B cell (primary cell): ENCODE results near the gene DNAI1. TPM values are rescaled to one million over a fixed set of nuclear protein-coding genes. Genes with fewer than 3 reads are reported as not detected.

Experiments used
- ATAC-seq: fragments of 200-7000 bp; cut with Tn5 transposase; one replicate; pipeline ENCODE4 v1.10.0; 2021; ENCODE audit warnings: low read depth, mild to moderate bottlenecking, moderate number of reproducible peaks, moderate library complexity
- CTCF ChIA-PET: fragments of 350-600 bp; sonication (Branson Sonifier 250); formaldehyde crosslinking; loops from one replicate; lab custom pipeline; 2021; ENCODE audit warnings: antibody characterized with exemption, inconsistent platforms; lab: Charles Lee
- POLR2A ChIA-PET: fragments of 350-600 bp; sonication (Branson Sonifier 250); formaldehyde crosslinking; loops from one replicate; lab custom pipeline; 2021; ENCODE audit warnings: antibody characterized with exemption; lab: Charles Lee
- DNase-seq: peaks from one replicate; pipeline ENCODE4 v3.0.0; 2013
- H2AFZ ChIP-seq: 2 replicates; pipeline ENCODE4 v1.6.1; 2012; ENCODE audit warnings: mild to moderate bottlenecking, low read depth, low read length; ENCODE audit not compliant: insufficient read depth, poor library complexity, severe bottlenecking
- H3K27ac ChIP-seq, 2 donors: 1 replicate in 1 of 2; 2 replicates in 1 of 2; pipeline ENCODE4 v1.5.1; 2012 to 2013; ENCODE audit warnings: low read length in 2 of 2, mild to moderate bottlenecking in 2 of 2, moderate library complexity in 1 of 2
- H3K27me3 ChIP-seq, 4 experiments: fragments of 200-600 bp in 1 of 4; sonication (generic) in 1 of 4; replicated peaks in 1 of 4; 1 replicate in 2 of 4; 2 replicates in 2 of 4; pipeline versions ENCODE4 v1.6.1 to v1.7.0; 2013 to 2016; ENCODE audit warnings: low read length in 3 of 4, mild to moderate bottlenecking in 2 of 4, mixed read lengths in 1 of 4, moderate library complexity in 1 of 4; ENCODE audit not compliant: insufficient read depth in 4 of 4, control insufficient read depth in 3 of 4; ENCODE audit errors: control extremely low read depth in 1 of 4
- H3K36me3 ChIP-seq, 2 experiments: replicated peaks in 1 of 2; 1 replicate in 1 of 2; 2 replicates in 1 of 2; pipeline versions ENCODE4 v1.6.1 to v1.7.1; 2013; ENCODE audit warnings: low read length in 1 of 2; ENCODE audit not compliant: insufficient read depth in 2 of 2, control insufficient read depth in 1 of 2; ENCODE audit errors: control extremely low read depth in 1 of 2, extremely low read depth in 1 of 2
- H3K4me1 ChIP-seq, 2 donors: fragments of 200-600 bp in 1 of 2; sonication (generic) in 1 of 2; 1 replicate in 1 of 2; 2 replicates in 1 of 2; pipeline versions ENCODE4 v1.5.1 to v1.6.1; 2013 to 2017; ENCODE audit warnings: low read length in 2 of 2; ENCODE audit not compliant: control insufficient read depth in 2 of 2, insufficient read depth in 2 of 2
- H3K4me2 ChIP-seq: replicated peaks from 2 replicates; pipeline ENCODE3; 2012; ENCODE audit warnings: mild to moderate bottlenecking, low read depth, low read length; ENCODE audit not compliant: poor library complexity, severe bottlenecking
- H3K4me3 ChIP-seq, 5 experiments: fragments of 200-600 bp in 1 of 5; sonication (generic) in 1 of 5; 1 replicate in 3 of 5; 2 replicates in 2 of 5; pipeline versions ENCODE4 v1.5.1 to v1.7.0; 2011 to 2016; ENCODE audit warnings: low read length in 4 of 5, mild to moderate bottlenecking in 4 of 5, low read depth in 2 of 5, control low read depth in 1 of 5, moderate library complexity in 1 of 5; ENCODE audit not compliant: insufficient read depth in 1 of 5; ENCODE audit errors: control extremely low read depth in 1 of 5, extremely low read depth in 1 of 5
- H3K79me2 ChIP-seq: fragments of 200-600 bp; sonication (generic); one replicate; pipeline ENCODE4 v1.6.0; 2016; ENCODE audit warnings: low read length; ENCODE audit not compliant: control insufficient read depth, insufficient read depth
- H3K9ac ChIP-seq: fragments of 200-600 bp; sonication (generic); 2 replicates; pipeline ENCODE4 v1.6.1; 2017; ENCODE audit warnings: mild to moderate bottlenecking, low read length, moderate library complexity
- H3K9me3 ChIP-seq, 3 donors: one replicate each; pipeline versions ENCODE4 v1.6.1 to v1.7.1; 2013; ENCODE audit warnings: low read length in 2 of 3; ENCODE audit not compliant: control insufficient read depth in 2 of 3, insufficient read depth in 1 of 3; ENCODE audit errors: control extremely low read depth in 1 of 3
- H4K20me1 ChIP-seq: 2 replicates; pipeline ENCODE4 v1.6.0; 2012; ENCODE audit warnings: mild to moderate bottlenecking, low read length; ENCODE audit not compliant: insufficient read depth, control insufficient read depth, poor library complexity, severe bottlenecking
- H3K27ac Mint-ChIP-seq: one replicate; pipeline ENCODE4 v1.8.0; 2021; ENCODE audit warnings: mixed read lengths
- H3K27me3 Mint-ChIP-seq: one replicate; pipeline ENCODE4 v1.8.0; 2021; ENCODE audit warnings: mixed read lengths
- H3K4me1 Mint-ChIP-seq: one replicate; pipeline ENCODE4 v1.8.0; 2021; ENCODE audit warnings: mixed read lengths
- H3K4me3 Mint-ChIP-seq: one replicate; pipeline ENCODE4 v1.8.0; 2021; ENCODE audit warnings: mixed read lengths
- H3K9me3 Mint-ChIP-seq: one replicate; pipeline ENCODE4 v1.8.0; 2022; ENCODE audit warnings: mixed read lengths; ENCODE audit not compliant: insufficient read depth
- CTCF ChIP-seq: fragments of 200-600 bp; IDR thresholded peaks from one replicate; pipeline ENCODE4 v1.8.0; 2022; ENCODE audit warnings: antibody characterized with exemption, mild to moderate bottlenecking
- EZH2 ChIP-seq: IDR thresholded peaks from 2 replicates; pipeline ENCODE4 v1.6.1; 2012; ENCODE audit warnings: borderline replicate concordance, low read depth, mild to moderate bottlenecking, moderate library complexity, low read length; ENCODE audit not compliant: insufficient read depth, poor library complexity, severe bottlenecking
- WGBS: methylation state at CpG from one replicate; pipeline ENCODE4 v1.1.5; 2013; ENCODE audit warnings: missing lambda C conversion rate; ENCODE audit not compliant: insufficient coverage; 5-methylcytosine and 5-hydroxymethylcytosine counted together
- intact Hi-C: fragments of 100-400 bp; cut with micrococcal nuclease; formaldehyde crosslinking; loops from one replicate; pipeline ENCODE4 v1.10.0; 2022
- polyA plus RNA-seq: library from polyadenylated mRNA; depleted of rRNA; stranded (reverse); fragments of >200 nt; gene quantifications from 2 replicates; pipeline ENCODE4 v1.2.3, GENCODE V29; 2012
- total RNA-seq, 2 donors: library from RNA; stranded (reverse); fragments of 120-200 nt in 1 of 2; gene quantifications; 1 replicate in 1 of 2; 2 replicates in 1 of 2; pipeline versions ENCODE4 v1.2.3 to v1.2.4, GENCODE V29; 2013 to 2022

Gene DNAI1
- total and polyA plus RNA-seq, 2 donors (not counting 1 experiment from before 2014, with no cell fraction given) = not detected

DNA sequence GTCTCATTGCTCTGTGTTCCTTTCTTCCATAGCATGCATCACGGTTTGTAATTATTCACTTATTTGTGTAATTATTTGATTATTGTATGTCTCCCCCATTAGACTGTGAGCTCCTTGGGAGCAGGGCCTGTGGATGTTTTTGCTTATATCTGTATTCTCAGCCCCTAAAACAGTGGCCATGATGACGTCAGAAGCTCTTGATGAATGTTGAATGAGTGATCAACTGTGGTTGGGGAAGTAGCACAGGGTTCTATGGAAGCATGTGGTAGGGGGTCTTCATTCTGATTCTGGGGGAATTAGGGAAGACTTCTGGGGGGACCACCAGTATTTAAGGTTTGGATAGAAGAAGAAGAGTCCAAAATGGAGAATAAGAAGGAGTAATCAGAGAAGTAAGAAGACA lies 6.0 kb downstream of the DNAI1 start:
- Histone ChIP-seq H3K36me3 (no peaks in the 10 kb centered on the region), H2AFZ (no peak overlapping the region), H3K4me3 (no peak overlapping the region), H3K27ac (no peak overlapping the region), H3K4me1 (peaks cover 0 to 3% of the 10 kb centered on the region in 2 donors), H3K4me2 (no peak overlapping the region), H3K27me3 (peaks cover 0 to 13% (median 6%) of the 10 kb centered on the region in 4 experiments), H4K20me1 (no peaks in the 10 kb centered on the region), H3K79me2 (no peaks in the 10 kb centered on the region), H3K9me3 (no peaks in the 10 kb centered on the region), H3K9ac (no peak overlapping the region)
- no peak for ATAC-seq
- CTCF ChIA-PET = interaction anchor here (1.3 kb wide), 1 partner anchor 36 kb away, joined by 5 read pairs; no protein-coding TSS in a partner anchor
- POLR2A ChIA-PET = no interaction called here
- H3K27me3 Mint-ChIP-seq = peaks cover 33% of the 10 kb centered on the region
- no peaks in the 10 kb centered on the region for H3K9me3 Mint-ChIP-seq
- TF ChIP-seq EZH2 (no peak), CTCF (no peak)
- no peak for DNase-seq
- H3K4me1 Mint-ChIP-seq = peaks cover 3% of the 10 kb centered on the region
- intact Hi-C loops = no loop called here
- H3K27ac Mint-ChIP-seq = no peak overlapping the region
- no peak overlapping the region for H3K4me3 Mint-ChIP-seq
- no CpG with 5 or more reads among the region's 2 CpGs for WGBS

DNA sequence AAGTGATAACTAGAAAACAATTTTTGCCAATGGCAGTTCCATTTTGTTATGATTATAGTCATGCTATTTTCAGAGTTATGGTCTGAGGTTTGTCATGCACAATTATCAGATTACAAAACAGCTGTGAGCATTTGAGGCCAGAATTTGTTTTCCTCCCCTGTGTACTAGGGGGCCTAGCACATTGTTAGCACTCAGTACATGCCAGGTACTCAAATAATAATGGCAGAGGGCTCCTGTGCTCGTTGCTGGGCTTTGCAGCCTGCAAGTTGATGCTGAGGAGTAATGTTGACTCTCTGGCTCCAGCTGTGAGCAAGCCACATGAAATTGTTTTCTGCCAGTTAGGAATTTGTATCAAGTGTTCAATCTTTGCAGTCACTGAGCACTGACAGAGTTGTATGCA lies 6.9 kb downstream of the DNAI1 start:
- DNase-seq (no peak), ATAC-seq (no peak)
- WGBS = 64% methylated on average over 1 of the region's 1 CpG
- Histone ChIP-seq H3K4me2 (no peak overlapping the region), H4K20me1 (no peaks in the 10 kb centered on the region), H2AFZ (no peak overlapping the region), H3K27ac (no peak overlapping the region), H3K79me2 (no peaks in the 10 kb centered on the region), H3K36me3 (no peaks in the 10 kb centered on the region), H3K9ac (no peak overlapping the region), H3K4me3 (no peak overlapping the region), H3K4me1 (no peaks in the 10 kb centered on the region), H3K9me3 (no peaks in the 10 kb centered on the region), H3K27me3 (peaks cover 0 to 13% (median 4%) of the 10 kb centered on the region in 4 experiments)
- TF ChIP-seq CTCF = no peak
- no peak for TF ChIP-seq EZH2
- ChIA-PET CTCF (interaction anchor here (1.3 kb wide), 1 partner anchor 35 kb away, joined by 5 read pairs; no protein-coding TSS in a partner anchor), POLR2A (no interaction called here)
- Mint-ChIP-seq H3K4me3 (no peak overlapping the region), H3K4me1 (no peaks in the 10 kb centered on the region), H3K27me3 (peaks cover 33% of the 10 kb centered on the region), H3K9me3 (no peaks in the 10 kb centered on the region), H3K27ac (no peak overlapping the region)
- intact Hi-C loops = no loop called here
